HTR-8/SVneo (cell line): ENCODE results near the gene RSAD2.
"Not testable (repeated sequence)": the region's sequence is repeated elsewhere in the genome, so short reads cannot be mapped to it uniquely, and the experiment has no call there.

Source experiments
- DNase-seq: peaks from one replicate; pipeline ENCODE4 v3.0.0; 2011; ENCODE audit warnings: low spot score, mixed read lengths; ENCODE audit not compliant: insufficient read length
- FAIRE-seq: peaks from 2 replicates; lab custom pipeline; 2011; peaks lifted over from hg19 to GRCh38; lab: Jason Lieb, UNC

RSAD2 gene

DNA sequence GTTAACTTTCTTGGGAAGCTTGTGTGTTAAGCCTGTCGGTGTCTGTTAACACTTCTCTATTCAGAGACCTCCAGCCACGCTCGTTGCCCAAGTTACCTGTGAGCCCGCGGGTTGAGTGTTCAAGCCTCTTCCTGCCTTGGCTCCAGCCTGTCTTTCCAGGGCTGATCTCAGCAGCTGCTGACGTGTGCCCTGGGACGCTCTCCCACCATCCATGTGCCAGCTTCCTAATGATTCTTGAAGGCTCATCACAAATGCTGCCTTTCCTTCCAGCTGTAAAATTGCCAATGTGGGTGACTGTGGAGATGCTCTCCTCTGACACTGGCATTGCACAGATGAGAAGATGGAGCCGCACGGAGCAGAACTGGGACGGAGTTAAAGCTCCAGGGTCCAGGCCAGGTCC, 45.7 kb downstream of the RSAD2 start:
- DNase-seq (no peak), FAIRE-seq (no peak)

DNA sequence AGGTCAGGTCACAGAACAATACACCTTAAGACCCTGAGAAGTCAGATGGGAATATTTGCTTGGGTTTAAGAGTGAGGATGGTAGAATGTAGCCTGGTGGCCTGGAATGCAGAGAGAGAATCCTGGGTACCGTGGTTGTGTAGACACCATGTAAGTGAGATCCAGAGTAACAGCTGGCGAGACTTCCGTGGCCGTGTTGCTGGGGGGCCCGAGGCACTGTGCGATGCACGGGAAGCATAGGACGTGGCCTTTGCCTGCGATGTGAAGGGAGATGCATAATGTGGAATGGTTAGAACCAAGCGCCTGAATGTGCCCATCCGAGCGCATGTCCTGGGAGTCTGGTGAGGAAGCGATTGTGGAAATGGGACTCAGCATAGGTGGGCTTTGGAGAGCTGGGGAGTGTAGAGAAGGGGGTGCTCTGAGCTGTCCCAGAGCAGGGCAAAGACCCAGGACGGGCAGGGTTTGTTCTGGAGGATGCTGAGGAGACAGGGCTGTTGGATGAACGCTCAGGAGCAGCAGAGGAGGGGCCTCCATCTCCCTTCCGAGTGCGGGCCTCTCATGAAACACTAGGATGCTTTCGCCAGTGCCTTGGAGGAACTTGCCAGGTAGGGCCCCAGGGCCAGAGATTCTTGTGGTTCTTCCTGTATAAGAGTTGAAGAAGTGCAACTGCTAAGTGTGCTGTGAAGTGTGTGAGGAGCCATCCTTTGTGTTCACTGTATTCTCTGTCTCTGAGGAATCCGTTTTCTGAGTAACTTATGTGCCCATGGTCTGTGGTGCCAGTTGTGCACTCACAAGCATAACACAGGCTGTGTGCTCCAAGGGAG, 46.7 kb downstream of the RSAD2 start:
- DNase-seq = no peak
- no peak for FAIRE-seq

DNA sequence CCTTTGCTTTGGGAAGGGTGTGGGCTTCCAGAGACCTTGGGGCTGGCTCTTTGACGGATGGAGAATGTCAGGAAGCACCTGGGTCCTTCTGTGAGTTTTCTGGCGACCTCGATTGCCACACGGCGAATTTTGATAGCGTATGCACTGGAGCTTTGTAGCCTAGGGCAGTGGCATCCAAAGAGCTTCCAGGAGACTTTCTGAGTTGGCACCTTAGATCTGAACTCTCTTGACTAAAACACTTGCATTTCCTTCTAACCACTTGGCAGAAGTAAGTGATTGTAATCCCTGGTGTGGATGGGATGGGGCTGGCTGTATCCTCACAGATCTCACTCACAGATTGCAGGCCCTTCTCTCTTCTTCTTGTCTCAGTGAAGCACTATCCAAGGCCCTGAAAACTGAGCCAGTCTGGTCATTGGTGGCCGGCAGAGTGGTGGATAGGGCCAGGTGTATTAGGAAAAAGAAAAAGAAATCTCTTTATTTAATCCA, 47.4 kb downstream of the RSAD2 start:
- DNase-seq (no peak), FAIRE-seq (no peak)

DNA sequence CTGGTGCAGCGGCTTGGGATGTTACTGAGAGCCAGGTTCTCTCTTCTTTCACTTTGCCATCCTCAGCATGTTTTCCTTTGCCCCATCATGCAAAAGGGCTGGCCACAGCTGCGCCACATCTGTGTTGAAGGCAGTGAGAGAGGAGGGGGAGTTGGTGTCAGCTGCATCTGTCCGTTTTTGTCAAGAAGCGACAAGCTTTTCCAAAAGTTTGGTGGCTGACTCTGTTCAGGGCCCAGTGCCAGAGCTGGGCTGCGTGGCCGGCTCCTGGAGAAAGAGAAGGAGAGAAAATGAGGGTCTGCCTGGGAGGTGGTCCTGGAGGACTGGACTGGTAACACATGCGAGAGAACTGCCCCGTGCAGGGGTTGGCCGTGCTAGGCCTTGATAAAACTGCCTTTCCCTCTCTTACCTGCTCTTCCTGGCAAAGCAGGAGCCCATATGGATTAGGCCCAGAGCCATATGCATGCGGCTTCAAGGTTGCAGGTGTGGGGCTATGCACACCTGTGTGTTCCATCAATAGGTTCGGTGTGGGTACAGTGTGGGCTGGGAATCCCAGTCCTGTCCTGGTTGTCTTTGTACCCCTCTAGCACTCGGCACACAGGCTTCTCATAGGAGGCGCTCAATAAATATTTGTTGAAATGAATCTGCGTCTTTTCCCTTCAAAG, 48.6 kb downstream of the RSAD2 start:
- FAIRE-seq (no peak), DNase-seq (no peak)

DNA sequence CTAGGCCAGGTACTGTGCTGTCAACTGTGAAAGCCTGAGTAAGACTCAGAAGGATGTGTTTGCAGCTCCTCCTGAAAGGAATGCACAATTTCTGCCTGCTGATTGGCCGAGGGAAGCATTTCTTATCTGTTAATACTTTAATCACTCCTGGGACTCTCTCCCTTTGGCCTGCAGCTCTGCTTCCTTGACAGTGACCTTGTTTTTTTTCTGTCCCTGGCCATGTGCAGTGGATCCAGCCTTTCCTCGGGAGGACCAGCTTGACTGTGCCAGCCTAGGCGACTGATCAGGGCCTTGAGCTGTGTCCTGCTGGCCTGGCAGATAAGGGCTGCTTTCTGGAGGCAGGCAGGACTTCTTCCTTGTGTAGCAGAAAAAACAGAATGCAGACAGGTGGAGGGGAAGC, 49.6 kb downstream of the RSAD2 start:
- FAIRE-seq (no peak), DNase-seq (no peak)

DNA sequence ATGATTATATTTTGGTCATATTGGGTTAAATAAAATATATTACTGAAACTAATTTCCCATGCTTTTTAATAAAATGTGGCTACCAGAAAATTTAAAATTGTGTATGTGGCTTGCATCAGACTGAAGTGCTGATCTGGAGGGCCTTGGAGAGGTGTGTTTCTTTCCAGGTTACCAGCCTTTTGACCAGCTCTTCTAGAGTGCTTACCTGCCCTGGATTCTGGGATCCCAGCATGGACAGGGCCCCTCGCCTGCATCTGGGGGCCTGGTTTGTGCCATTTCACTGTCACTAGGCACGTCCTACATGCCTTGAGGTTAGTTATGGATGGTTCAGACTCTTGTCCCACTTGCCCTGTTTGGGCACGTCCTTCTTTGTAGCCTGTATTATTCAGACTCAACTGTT, 50.2 kb downstream of the RSAD2 start:
- no peak for DNase-seq

DNA sequence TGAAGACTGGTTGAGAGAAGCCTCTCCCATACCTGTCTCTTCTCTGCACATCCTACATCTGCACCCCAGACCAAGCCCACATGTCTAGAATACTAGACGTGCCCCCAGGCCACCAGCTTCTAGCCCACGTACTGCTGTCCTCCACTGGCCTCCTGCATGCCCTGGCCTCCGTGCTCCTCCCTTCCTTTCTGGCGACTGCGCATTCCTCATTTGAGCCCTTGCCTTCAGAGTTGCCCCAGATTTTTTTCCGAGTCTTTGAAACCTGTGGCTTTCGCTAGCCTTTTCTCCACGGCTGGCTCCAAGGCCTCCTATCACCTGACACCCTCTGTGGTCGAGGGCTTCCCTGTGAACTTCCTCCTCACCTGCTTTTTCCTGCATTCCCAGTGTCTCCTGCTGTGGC, 50.9 kb downstream of the RSAD2 start:
- no peak for FAIRE-seq
- no peak for DNase-seq

More for the DNA sequence above, 50.2 kb downstream of the RSAD2 start:
- FAIRE-seq = no peak

DNA sequence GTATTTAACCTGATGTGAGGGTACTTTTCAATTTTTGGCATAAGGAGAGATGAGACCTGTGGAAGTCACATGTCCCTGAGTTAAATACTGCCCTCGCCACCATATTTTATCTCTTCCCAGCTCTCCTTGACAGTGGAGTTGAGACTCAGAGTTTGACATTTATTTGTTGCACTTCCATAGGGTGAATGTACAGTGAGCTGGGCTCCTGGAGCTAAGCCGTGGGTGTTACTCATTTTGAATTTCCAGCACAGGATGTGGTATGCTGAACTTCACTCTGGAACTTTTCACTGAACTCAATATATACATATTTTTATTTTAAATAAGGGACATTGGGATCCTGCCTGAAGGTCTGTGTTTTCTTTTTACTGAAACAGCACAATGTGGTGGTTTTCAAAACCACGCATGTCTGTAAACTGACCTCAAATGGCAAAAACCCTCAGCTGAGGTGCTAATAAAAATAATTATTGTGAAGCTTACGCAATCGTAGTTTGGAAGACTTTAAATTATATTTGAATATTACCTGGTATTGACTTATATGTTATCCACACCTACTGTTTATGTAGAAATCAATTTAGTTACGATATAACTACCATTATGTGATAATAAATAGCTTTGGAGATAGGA, 51.7 kb downstream of the RSAD2 start:
- no peak for DNase-seq

DNA sequence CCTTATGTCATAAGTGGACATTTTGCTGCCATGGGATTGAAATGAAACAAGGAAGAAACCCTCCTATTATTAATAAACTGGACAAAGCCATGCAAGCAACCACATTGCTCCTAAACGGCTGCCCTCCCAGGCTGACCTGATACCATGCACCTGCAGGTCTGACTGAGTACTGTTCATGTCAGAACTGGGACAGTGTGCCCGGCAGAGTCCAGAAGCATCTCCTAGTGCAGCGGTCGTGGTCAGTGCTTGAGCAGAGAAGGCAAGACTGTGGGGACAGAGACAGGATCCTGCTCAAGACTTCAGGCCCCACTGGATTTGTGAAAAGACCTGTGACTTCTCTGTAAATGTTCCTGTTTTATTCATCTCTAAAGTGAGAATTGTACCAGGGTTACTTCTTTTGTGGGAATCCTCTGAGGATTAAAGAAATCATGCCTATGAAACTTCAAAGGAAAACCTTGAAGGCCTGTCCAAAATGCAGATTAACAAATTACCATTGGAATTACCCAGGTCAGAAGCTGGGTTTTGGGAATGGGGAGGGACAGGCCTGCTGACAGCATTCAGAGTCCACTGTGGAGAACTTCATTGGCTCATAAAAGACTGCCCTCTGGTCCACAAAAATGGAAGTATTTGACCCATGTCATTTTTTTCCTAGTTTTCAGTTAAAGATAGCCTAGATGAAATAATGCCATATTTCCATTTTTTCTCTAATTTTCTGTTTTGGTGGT, 53.5 kb downstream of the RSAD2 start:
- DNase-seq (no peak), FAIRE-seq (no peak)

More for the DNA sequence above, 51.7 kb downstream of the RSAD2 start:
- no peak for FAIRE-seq

DNA sequence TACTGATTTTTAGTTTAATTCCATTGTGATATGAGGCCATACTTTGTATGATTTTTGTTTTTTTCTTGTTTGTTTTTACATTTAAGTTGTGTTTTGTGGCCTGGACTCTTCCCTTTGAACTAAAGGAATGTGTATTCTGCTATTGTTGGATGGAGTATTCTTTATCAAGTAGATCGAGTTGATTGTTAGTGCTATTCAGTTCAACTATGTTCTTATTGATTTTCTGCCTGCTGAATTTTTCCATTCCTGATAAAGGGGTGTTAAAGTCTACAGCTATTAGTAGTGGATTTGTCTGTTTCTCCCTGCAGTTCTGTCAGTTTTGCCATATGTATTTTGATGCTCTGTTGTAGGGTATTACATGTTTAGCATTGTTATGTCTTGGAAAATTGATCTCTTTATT, 54.2 kb downstream of the RSAD2 start:
- FAIRE-seq (no peak), DNase-seq (no peak)

DNA sequence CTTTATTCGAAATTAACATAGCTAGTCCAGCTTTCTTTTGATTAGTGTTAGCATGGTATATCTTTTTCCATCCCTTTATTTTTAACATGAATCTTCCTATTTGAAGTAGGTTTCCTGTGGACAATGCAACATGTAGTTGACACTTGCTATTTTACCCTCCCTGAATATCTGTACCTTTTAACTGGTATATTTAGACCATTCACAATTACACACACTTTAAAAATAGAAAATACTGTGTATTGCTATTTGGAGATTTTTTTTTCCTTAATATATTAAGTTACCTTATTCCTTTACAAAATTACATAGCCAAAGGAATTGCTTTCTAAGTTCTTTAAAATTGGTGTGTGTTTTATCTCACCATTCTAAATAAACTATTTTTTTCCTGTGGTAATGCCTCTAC, 54.6 kb downstream of the RSAD2 start:
- FAIRE-seq = no peak
- no peak for DNase-seq

DNA sequence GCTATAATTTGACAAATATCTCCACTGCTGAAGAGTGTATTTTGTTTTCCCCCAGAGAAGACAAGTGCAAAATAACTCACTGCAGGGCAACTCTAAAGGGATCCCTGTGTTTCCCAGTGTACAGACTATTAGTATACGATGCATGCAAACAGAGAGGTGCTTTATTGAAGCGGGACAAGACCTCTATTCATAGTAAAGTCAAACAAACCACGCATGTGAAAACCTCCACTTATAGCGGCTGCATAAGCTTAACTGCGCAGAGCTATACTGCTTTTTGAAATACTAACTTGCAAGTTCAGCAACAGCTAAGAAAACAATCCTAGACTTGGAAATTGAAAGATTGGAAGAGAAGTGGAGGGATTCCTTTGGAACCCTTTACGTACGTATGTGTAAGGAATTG, 55.3 kb downstream of the RSAD2 start:
- no peak for DNase-seq
- FAIRE-seq = no peak

DNA sequence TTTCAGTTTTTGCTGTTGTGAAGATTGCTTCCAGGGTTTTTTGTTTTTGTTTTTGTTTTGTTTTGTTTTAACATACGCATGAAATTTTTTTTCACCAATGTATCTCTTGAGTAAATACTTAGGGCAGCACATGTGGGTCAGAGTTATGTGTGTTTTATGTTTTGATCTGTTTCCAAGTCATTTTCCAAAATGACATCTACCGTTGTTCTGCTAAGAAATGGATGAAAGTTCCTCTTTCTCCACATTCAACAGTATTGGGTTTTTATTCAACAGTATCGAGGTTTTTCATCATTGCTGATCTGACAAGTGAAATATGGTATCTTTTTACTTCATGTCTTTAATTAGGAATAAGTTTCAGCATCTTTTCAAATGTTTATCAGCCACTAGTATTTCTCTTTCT, 56.3 kb downstream of the RSAD2 start:
- FAIRE-seq = no peak
- DNase-seq = no peak

DNA sequence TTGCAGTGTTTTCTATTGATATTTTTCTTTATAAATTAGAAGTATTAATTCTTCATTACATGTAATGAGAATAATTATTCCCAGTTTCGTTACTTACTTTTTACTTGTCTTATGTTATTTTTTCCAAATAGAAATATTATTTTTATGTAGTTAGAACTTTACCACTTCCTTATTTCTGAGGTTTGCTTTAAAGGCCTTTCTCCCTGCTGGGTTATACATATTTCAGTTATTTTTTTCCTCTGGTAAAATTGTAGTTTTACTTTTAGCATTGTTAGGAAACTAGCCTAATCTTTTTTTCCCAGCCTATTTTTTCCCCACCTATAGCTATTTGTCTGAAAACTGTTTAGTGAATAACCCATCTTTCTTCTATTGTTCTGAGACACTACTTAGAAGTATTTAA, 56.8 kb downstream of the RSAD2 start:
- DNase-seq (no peak), FAIRE-seq (no peak)

DNA sequence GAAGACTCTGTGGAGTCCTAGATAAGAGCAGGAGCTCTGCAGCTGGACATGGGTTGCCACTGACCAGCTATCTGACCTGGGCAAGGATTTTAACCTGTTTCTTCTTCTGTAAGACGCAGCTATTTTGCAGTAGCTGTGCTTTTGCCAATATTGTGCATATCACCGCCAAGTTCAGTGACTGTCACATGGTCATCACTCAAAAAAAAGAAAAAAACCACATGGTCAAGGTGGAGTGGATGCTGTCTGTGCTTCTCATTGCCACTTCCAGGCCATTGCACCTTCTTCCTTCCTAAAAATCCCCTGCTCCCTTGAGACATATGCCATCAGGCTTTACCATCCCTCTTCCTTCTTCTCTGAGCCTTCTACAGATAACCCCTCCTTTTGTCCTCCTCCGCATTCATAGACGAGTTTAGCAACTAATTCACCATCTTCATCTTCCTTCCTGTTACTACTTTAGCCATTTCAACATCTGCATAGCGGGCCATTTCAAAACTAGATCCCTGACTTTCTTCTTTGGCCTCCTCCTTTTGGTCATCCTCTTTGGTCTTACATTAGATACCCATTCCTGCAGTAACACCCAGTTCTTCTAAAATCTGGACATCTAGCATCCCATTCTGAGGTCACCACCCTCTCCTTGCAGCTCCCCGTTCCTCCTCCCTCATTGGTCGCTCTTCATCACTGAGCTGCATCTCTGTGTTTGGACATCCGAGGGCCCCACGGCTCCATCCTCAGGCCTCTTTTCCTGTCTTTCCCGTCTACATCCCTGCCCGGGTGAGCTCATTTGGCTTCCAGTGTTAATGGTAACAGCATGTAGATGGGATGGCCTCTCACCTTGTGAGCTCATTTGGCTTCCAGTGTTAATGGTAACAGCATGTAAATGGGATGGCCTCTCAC, 57.4 kb downstream of the RSAD2 start:
- DNase-seq (no peak), FAIRE-seq (no peak)

DNA sequence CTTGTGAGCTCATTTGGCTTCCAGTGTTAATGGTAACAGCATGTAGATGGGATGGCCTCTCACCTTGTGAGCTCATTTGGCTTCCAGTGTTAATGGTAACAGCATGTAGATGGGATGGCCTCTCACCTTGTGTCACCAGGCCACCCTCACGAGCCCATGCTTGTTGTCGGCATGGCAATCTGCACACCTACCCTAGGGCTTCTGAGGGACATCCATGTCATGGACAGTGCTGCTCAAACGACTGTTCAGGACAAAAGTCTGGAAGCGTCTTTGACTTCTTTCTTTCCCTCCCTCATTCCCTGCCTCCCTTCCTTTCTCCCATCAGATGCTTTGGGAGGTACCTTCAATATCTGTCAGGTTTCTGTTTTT, 58.1 kb downstream of the RSAD2 start:
- FAIRE-seq, DNase-seq: not testable (repeated sequence)

DNA sequence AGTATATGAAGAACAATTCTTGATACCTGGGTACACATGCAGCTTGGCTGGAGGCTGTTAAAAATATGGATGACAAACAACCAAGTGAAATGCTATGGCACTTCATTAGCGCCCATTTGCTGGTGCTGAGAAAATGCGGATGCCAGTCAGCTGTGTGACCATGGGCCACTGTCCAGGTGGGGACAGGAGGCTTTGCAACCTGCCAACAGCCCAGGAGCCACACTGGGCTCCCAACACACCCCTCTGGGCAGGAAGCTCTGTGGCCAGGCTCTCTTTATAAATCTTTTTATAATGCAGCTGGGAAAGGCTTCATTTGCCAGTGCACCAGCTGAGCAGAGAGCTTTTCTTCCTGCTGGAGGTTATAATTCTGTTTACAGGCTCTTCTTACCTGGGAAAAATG, 59.6 kb downstream of the RSAD2 start:
- no peak for DNase-seq
- FAIRE-seq = no peak

DNA sequence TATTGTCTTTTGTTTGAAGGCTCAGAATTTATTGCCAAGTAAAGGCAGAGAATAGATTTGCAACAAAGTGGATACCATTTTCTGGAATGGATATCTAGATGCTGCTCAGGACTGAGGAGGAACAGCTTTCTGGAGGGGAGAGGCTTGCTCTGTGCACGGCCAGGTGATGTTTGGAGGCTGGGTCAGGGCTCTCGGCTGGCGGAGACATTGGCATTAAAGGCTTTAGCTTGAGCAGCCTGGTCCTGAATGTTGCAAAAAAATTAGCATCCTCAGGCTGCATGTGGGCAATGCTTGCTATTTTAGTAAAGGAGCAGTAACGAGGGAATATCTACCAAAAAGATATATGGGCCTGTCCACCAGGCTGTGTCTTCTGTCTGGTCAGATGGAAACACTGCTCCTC, 60.0 kb downstream of the RSAD2 start:
- FAIRE-seq (no peak), DNase-seq (no peak)

DNA sequence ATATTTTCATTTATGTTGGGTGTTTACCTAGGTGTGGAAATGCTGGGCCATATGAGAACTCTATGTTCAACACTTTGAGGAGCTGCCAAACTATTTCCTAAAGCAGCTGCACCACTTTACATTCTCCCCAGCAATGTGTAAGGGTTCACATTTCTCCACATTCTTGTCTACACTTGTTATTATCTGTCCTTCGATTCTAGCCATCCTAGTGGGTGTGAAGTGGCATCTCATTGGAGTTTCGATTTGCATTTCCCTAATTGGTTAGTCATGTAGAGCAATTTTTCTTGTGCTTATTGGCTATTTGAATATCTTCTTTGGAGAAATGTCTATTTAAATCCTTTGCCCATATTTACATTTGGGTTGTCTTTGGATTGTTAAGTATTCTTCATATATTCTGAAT, 61.5 kb downstream of the RSAD2 start:
- no peak for DNase-seq
- no peak for FAIRE-seq

DNA sequence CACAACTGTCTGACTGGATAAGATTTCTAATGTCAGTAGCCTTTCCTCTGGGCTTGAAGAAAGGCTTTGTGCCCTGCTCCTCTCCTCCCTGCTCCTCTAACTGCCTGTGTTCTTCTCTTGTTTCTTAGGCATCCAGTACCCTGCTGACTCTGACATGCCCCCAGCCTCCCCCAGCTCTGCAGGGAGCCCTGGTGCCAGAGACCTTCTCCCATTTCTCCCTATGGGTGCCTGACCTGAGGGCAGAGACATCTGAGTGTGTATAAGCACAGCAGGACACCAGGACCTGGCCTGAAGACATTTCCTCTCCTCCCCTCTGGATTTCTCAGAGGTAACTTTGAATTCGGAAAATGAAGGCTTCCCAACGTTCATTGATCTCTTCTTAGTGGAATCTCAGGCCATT, 63.2 kb downstream of the RSAD2 start:
- FAIRE-seq = no peak
- DNase-seq = no peak
